Activated CD4-positive, alpha-beta memory T cell treated with anti-CD3 and anti-CD28 coated beads for 36 hours (primary cell): ENCODE data around the gene GH2. TPM values are rescaled to one million over a fixed set of nuclear protein-coding genes. Genes with fewer than 3 reads are reported as not detected.

Source experiments
- CTCF ChIA-PET: fragments of 350-600 bp; sonication (Branson Sonifier 250); formaldehyde crosslinking; loops from one replicate; lab custom pipeline; 2021; ENCODE audit warnings: antibody characterized with exemption, inconsistent platforms; lab: Charles Lee
- POLR2A ChIA-PET: fragments of 350-600 bp; sonication (Branson Sonifier 250); formaldehyde crosslinking; loops from one replicate; lab custom pipeline; 2021; ENCODE audit warnings: antibody characterized with exemption; lab: Charles Lee
- DNase-seq: peaks from one replicate; pipeline ENCODE4 v3.0.0-alpha.2; 2020
- H3K27ac Mint-ChIP-seq: one replicate; pipeline ENCODE4 v1.8.0; 2021; ENCODE audit warnings: mixed read lengths
- H3K27me3 Mint-ChIP-seq: one replicate; pipeline ENCODE4 v1.8.0; 2021; ENCODE audit warnings: mixed read lengths
- H3K36me3 Mint-ChIP-seq: one replicate; pipeline ENCODE4 v1.8.0; 2021; ENCODE audit warnings: mixed read lengths
- H3K4me1 Mint-ChIP-seq: one replicate; pipeline ENCODE4 v1.8.0; 2021; ENCODE audit warnings: low read depth, mixed read lengths
- H3K4me3 Mint-ChIP-seq: one replicate; pipeline ENCODE4 v1.8.0; 2021; ENCODE audit warnings: mild to moderate bottlenecking, mixed read lengths
- H3K9me3 Mint-ChIP-seq: one replicate; pipeline ENCODE4 v1.8.0; 2021; ENCODE audit warnings: mixed read lengths
- intact Hi-C: fragments of 100-400 bp; cut with micrococcal nuclease; formaldehyde crosslinking; loops from one replicate; pipeline ENCODE4 v1.15.1; 2023
- total RNA-seq, 2 experiments: library from RNA; stranded (reverse); gene quantifications; one replicate each; pipeline ENCODE4 v1.2.3, GENCODE V29; 2021

The GH2 gene
- total RNA-seq, 2 experiments from 2014 or later = not detected

DNA sequence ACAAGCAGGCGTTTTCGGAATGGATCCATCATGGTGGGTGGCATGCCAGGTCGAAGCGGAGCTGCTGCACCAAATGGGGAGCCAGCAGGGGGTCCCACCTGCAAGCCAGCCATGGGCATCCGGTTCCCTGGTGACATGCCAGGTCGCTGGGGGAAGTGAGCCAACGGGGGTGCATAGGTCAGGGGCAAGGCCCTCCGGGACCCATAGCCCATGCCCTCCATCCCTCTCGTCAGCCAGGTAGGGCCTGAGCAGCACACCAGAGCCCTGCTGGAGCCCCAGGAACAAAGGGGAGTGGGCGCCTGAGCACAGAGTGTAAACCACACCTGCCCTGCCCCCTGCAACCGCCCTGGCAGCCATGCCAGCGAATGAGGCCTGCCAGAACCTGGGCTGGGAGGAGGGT, 44.3 kb downstream of the GH2 start:
- Mint-ChIP-seq H3K4me3 (no peak overlapping the region), H3K36me3 (peaks cover 25% of the 10 kb centered on the region), H3K27ac (no peak overlapping the region), H3K4me1 (peaks cover 33% of the 10 kb centered on the region), H3K9me3 (no peaks in the 10 kb centered on the region), H3K27me3 (no peaks in the 10 kb centered on the region)
- intact Hi-C loops = loop anchor here (5.0 kb wide), 1 partner anchor 410 kb away; no protein-coding TSS in a partner anchor
- CTCF ChIA-PET = interaction anchor here (1.4 to 2.4 kb wide), 2 partner anchors 9 to 11 kb away, joined by 5 to 7 read pairs; partner anchors contain the start of gene FTSJ3
- POLR2A ChIA-PET = no interaction called here
- no peak for DNase-seq

DNA sequence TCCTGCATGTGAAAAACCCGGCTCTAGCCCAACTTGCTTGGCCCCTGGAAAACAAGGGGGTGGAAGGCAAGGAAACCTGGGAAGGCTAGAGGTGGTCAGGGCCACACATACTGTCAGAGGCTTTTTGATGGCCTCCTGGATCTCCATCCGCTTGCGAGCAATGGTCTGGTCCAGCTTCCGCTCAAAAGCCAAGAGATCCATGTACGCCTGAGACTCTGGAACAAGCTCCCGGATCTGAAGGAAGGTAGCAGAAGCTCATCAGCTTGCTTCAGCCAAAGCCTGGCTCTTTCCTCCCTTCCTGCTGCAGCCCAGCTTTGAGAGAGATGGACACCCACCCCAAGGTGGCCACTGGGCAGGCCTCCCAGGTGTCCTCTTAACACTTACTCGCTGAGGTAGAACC, 44.9 kb downstream of the GH2 start:
- ChIA-PET CTCF (interaction anchor here (0.6 to 2.4 kb wide), 3 partner anchors 9 to 182 kb away, joined by 3 to 7 read pairs (median 5); partner anchors contain the start of gene FTSJ3), POLR2A (no interaction called here)
- Mint-ChIP-seq H3K9me3 (no peaks in the 10 kb centered on the region), H3K4me3 (no peak overlapping the region), H3K4me1 (peaks cover 34% of the 10 kb centered on the region), H3K36me3 (peaks cover 28% of the 10 kb centered on the region), H3K27me3 (no peaks in the 10 kb centered on the region), H3K27ac (no peak overlapping the region)
- intact Hi-C loops = loop anchor here (5.0 kb wide), 1 partner anchor 410 kb away; no protein-coding TSS in a partner anchor
- no peak for DNase-seq

DNA sequence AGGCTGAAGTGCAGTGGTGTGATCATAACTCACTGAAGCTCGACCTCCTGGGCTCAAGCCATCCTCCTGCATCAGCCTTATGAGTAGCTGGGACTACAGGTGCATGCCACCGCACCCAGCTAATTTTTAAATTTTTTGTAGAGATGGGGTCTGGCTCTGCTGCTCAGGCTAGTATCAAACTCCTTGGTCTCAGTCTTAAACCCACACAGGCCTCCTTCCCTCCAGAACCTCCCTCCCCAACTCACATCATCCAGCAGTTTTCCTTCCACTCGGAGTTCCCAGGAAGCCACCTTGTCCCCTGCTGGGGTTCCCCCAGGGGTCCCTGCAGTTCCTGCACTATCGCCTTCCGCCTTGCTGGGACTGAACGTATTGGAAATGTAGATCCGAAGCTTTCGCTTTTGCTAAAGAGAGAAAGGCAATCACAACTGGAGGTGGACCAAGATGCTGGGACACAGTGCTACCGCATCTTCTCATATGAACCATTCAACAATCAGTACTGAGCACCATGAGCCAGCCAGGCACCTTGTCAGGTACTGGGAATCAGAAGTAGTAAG, 46.5 kb downstream of the GH2 start:
- Mint-ChIP-seq H3K27me3 (no peaks in the 10 kb centered on the region), H3K27ac (peak overlapping the region; percentile 72), H3K4me1 (peaks cover 42% of the 10 kb centered on the region), H3K4me3 (no peak overlapping the region), H3K9me3 (no peaks in the 10 kb centered on the region), H3K36me3 (peaks cover 43% of the 10 kb centered on the region)
- DNase-seq = no peak
- POLR2A ChIA-PET = interaction anchor here (1.0 to 1.1 kb wide), 4 partner anchors 8 to 41 kb away, joined by 3 read pairs; partner anchors contain the start of gene SMARCD2
- intact Hi-C loops = loop anchor here (1.0 to 5.0 kb wide), 2 partner anchors 8 to 408 kb away; partner anchors contain the start of genes FTSJ3 and PSMC5
- CTCF ChIA-PET = interaction anchor here (0.6 to 1.5 kb wide), 14 partner anchors 8 to 410 kb away, joined by 3 to 10 read pairs (median 3); partner anchors contain the start of gene DDX42

DNA sequence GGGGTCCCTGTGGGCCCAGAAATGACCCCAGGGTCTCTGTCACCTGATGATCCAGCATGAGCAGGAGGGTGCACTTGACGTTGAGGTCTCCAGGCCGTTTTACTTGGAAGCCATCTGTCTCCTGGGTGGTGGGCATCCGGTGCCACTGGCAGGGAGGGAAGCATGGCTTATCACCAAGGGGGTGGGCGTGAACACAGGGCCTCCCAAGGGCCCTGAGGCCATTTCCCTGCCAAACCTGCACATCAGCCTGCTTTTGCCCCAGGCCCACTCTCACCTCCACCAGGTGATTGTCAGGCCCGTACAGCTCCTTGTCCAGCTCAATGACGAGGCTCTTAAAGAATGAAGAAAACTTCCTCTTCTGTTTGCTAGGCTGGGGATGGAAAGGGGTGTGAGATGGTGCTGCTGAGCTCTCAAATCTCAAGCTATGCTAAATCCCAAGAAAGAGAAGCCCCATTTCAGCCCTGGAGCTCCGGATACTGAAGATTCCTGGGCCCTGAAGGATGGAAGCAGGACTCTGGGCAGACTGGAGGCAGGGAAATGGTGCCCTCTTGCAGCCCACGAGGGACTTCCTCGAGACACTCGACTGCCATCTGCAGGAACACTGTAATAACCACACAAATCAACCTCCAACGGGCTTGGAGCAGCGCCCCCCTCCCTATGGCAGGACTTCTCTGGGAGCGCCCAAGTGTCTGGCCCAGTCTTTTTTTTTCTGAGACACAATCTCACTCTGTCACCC, 47.1 kb downstream of the GH2 start:
- CTCF ChIA-PET = interaction anchor here (0.6 to 1.5 kb wide), 19 partner anchors 9 to 409 kb away, joined by 3 to 10 read pairs (median 3); partner anchors contain the start of gene DDX42
- POLR2A ChIA-PET = interaction anchor here (1.0 to 1.2 kb wide), 5 partner anchors 9 to 137 kb away, joined by 3 read pairs; partner anchors contain the start of gene SMARCD2

DNA sequence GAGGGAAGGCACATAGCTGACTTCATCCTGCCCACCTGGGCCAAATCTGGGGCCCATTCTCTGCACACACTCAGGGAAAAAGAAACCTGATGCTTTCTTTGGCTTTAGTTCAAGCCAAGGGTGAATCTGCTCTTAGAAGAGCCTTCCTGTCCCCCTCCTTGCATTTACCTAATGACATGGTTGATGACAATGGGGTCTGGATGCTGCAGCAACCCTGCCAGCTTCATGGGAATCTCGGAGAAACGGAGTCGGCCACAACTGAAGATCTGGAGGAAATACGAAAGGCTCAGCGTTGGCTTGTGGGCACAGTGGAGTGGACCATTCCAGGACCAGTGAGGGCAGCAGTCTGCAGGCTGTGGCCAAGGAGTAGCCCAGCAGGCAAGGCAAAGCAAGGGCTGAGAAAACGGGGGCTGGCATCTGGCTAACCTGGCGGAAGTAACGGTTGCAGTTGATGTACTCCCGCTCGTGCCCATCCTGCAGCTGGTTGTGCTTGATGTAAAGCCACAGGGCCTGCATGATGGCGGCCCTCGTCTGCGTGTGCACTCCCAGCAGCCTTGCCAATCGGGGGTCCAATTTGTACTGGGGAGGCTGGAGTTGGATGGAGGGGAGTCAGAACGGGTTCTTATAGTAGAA, 47.9 kb downstream of the GH2 start:
- ChIA-PET CTCF (interaction anchor here (0.6 to 1.6 kb wide), 10 partner anchors 10 to 221 kb away, joined by 3 to 10 read pairs (median 4); no protein-coding TSS in a partner anchor), POLR2A (interaction anchor here (1.0 to 1.3 kb wide), 4 partner anchors 8 to 141 kb away, joined by 3 to 4 read pairs (median 4); partner anchors contain the start of gene SMARCD2)
- intact Hi-C loops = no loop called here
- no peak overlapping the region for H3K27ac Mint-ChIP-seq
- H3K4me3 Mint-ChIP-seq = no peak overlapping the region
- DNase-seq = no peak
- no peaks in the 10 kb centered on the region for H3K9me3 Mint-ChIP-seq
- no peaks in the 10 kb centered on the region for H3K27me3 Mint-ChIP-seq
- peaks cover 47% of the 10 kb centered on the region for H3K4me1 Mint-ChIP-seq
- peaks cover 56% of the 10 kb centered on the region for H3K36me3 Mint-ChIP-seq

More for the DNA sequence above, 47.1 kb downstream of the GH2 start:
- Mint-ChIP-seq H3K27me3 (no peaks in the 10 kb centered on the region), H3K9me3 (no peaks in the 10 kb centered on the region), H3K36me3 (peaks cover 49% of the 10 kb centered on the region), H3K4me1 (peaks cover 47% of the 10 kb centered on the region), H3K4me3 (no peak overlapping the region), H3K27ac (peak overlapping the region; percentile 72)
- intact Hi-C loops = loop anchor here (1.0 to 5.0 kb wide), 2 partner anchors 7 to 407 kb away; partner anchors contain the start of genes FTSJ3 and PSMC5
- DNase-seq = peak; percentile 82

DNA sequence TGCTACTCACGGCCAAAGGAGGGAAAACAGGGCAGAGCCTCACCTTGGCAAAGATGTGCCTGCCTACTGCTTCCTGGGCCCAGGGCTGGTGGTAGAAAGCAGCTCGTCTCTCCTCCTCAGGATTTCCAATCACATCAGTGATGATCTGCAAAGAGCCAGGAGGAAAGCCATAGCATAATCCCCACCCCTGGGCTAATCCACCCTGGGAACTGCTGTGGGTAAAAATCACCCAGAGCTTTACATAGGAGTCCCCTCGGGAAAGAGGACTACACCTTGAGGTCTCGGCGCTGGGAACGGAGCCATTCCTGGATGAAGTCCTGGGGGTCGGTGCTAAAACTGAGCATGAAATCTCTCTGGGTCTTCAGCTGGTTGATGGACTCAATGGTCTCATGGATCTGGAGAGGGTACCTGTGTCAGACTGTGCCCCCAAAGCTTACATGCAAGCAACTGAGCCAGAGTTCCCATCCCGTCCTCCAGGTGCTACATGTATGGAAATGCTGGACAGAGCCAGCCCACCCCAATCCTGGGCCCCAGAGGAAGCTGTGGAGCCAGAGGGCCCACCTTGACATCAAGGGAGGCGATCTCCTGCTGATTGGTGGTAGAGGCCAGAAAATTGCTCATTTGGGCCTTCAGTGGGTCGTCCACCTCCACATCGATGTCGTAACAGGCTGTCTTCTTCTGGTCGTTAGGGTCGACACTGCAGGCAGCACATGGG, 48.6 kb downstream of the GH2 start:
- intact Hi-C loops = no loop called here
- H3K27me3 Mint-ChIP-seq = no peaks in the 10 kb centered on the region

DNA sequence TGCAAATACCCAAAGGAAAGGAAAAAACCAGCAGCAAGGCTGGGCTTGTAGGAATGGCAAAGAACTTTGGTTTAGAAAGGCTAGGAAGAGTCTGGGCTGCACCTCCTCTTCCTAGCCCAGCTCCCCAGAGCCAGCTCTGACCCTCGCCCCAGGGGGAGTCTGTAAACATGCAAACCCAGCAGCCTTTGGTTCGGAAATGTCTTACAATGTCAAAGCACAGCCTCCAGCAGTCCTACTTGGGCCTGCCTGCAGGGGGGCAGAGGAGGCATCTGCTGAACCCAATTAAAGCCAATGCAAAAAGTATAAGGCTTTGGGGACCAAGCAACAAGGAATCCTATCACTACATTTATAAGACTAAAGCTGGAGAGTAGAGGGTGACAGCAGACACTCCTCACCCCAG, 49.3 kb downstream of the GH2 start:
- ChIA-PET POLR2A (no interaction called here), CTCF (interaction anchor here (1.6 kb wide), 1 partner anchor 17 kb away, joined by 5 read pairs; no protein-coding TSS in a partner anchor)
- H3K36me3 Mint-ChIP-seq = peaks cover 60% of the 10 kb centered on the region
- peak overlapping the region; percentile 83 for H3K27ac Mint-ChIP-seq
- peaks cover 51% of the 10 kb centered on the region for H3K4me1 Mint-ChIP-seq
- intact Hi-C loops = no loop called here
- H3K4me3 Mint-ChIP-seq = no peak overlapping the region
- no peaks in the 10 kb centered on the region for H3K9me3 Mint-ChIP-seq
- H3K27me3 Mint-ChIP-seq = no peaks in the 10 kb centered on the region
- no peak for DNase-seq

More for the DNA sequence above, 48.6 kb downstream of the GH2 start:
- DNase-seq = no peak
- CTCF ChIA-PET = interaction anchor here (0.6 to 1.6 kb wide), 3 partner anchors 11 to 760 kb away, joined by 3 to 5 read pairs (median 4); no protein-coding TSS in a partner anchor
- Mint-ChIP-seq H3K4me3 (no peak overlapping the region), H3K36me3 (peaks cover 57% of the 10 kb centered on the region), H3K9me3 (no peaks in the 10 kb centered on the region), H3K27ac (no peak overlapping the region), H3K4me1 (peaks cover 49% of the 10 kb centered on the region)
- POLR2A ChIA-PET = interaction anchor here (1.2 to 1.3 kb wide), 3 partner anchors 9 to 140 kb away, joined by 3 to 4 read pairs (median 4); no protein-coding TSS in a partner anchor

DNA sequence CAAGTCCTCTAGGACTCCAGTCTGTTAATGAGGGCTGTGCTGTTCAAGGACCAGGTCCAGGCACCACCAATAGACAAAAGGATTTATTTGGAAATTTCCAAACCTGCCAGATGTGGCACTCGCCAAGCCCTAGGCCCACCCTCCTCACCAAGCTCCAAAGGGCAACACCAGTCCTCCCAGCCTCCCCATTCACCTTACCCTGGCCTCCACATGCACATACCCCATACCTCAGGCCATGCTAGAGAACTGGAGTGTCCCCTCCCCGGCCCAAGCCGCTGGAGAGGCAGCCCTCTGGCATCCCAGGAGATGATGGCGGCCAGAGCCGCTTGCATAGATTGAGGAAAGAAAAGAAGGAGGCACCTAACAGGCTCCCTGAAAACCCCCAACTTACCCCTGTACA, 49.7 kb downstream of the GH2 start:
- Mint-ChIP-seq H3K9me3 (no peaks in the 10 kb centered on the region), H3K4me3 (no peak overlapping the region), H3K36me3 (peaks cover 59% of the 10 kb centered on the region), H3K27me3 (no peaks in the 10 kb centered on the region), H3K4me1 (peaks cover 51% of the 10 kb centered on the region), H3K27ac (peak overlapping the region; percentile 83)
- ChIA-PET CTCF (interaction anchor here (1.0 kb wide), 1 partner anchor 8 kb away, joined by 4 read pairs; no protein-coding TSS in a partner anchor), POLR2A (interaction anchor here (4.5 kb wide), 1 partner anchor 9 kb away, joined by 29 read pairs; the partner anchor contains the start of gene SMARCD2)
- DNase-seq = no peak
- intact Hi-C loops = no loop called here

DNA sequence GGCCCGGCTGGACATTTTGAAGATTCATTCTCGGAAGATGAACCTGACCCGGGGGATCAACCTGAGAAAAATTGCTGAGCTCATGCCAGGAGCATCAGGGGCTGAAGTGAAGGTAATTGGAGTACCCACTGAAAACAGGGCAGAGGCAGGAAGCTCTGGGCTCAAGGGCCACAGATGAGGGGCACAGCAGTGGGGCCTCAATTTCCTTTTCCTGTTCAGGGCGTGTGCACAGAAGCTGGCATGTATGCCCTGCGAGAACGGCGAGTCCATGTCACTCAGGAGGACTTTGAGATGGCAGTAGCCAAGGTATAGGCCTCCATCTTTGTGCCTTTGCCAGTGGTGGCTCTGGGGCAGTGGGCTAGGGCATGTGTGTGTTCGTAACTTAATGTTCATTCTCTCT, 50.2 kb downstream of the GH2 start:
- intact Hi-C loops = no loop called here
- H3K27ac Mint-ChIP-seq = peak overlapping the region; percentile 83
- no peaks in the 10 kb centered on the region for H3K27me3 Mint-ChIP-seq
- ChIA-PET POLR2A (interaction anchor here (4.5 kb wide), 1 partner anchor 10 kb away, joined by 29 read pairs; the partner anchor contains the start of gene SMARCD2), CTCF (interaction anchor here (1.0 to 1.8 kb wide), 2 partner anchors 8 to 55 kb away, joined by 4 to 11 read pairs; no protein-coding TSS in a partner anchor)
- no peak overlapping the region for H3K4me3 Mint-ChIP-seq
- H3K9me3 Mint-ChIP-seq = no peaks in the 10 kb centered on the region
- peaks cover 61% of the 10 kb centered on the region for H3K36me3 Mint-ChIP-seq
- DNase-seq = no peak
- peaks cover 51% of the 10 kb centered on the region for H3K4me1 Mint-ChIP-seq

DNA sequence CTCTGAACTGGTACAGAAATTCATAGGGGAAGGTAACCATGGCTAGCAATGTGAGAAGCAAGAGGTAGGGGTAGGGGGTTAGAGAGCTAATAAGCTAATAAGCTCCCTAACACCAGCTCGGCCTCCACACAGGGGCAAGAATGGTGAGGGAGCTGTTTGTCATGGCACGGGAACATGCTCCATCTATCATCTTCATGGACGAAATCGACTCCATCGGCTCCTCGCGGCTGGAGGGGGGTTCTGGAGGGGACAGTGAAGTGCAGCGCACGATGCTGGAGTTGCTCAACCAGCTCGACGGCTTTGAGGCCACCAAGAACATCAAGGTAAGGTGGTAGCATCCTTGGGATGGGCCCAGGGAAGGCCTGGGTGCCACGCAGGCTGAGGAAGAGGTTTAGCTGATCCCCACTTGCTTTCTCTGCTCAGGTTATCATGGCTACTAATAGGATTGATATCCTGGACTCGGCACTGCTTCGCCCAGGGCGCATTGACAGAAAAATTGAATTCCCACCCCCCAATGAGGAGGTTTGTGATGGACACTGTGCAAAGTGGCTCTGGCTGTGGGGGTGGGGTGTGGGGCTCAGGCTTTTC, 50.7 kb downstream of the GH2 start:
- intact Hi-C loops = no loop called here
- ChIA-PET CTCF (interaction anchor here (0.7 to 1.8 kb wide), 4 partner anchors 9 to 55 kb away, joined by 3 to 11 read pairs (median 4); no protein-coding TSS in a partner anchor), POLR2A (interaction anchor here (4.5 kb wide), 1 partner anchor 10 kb away, joined by 29 read pairs; the partner anchor contains the start of gene SMARCD2)
- Mint-ChIP-seq H3K27ac (peak overlapping the region; percentile 83), H3K4me3 (no peak overlapping the region), H3K36me3 (peaks cover 64% of the 10 kb centered on the region), H3K4me1 (peaks cover 56% of the 10 kb centered on the region), H3K27me3 (no peaks in the 10 kb centered on the region), H3K9me3 (no peaks in the 10 kb centered on the region)
- no peak for DNase-seq
